GM23338 (cell line): Measurements from ENCODE around the gene SNTB2. TPM values are rescaled to one million over a fixed set of nuclear protein-coding genes. Genes with fewer than 3 reads are reported as not detected.

Source experiments
- ATAC-seq: fragments of 200-7000 bp; cut with Tn5 transposase; 3 replicates; pipeline ENCODE4 v1.9.1; 2020
- DNase-seq: peaks from one replicate; pipeline ENCODE4 v3.0.0-alpha.2; 2015; ENCODE audit warnings: low spot score
- H2AFZ ChIP-seq: fragments of 200-600 bp; sonication (generic); 2 replicates; pipeline ENCODE4 v1.8.0; 2016; ENCODE audit warnings: antibody characterized with exemption, mild to moderate bottlenecking, moderate library complexity
- H3F3A ChIP-seq: fragments of 200-600 bp; sonication (generic); replicated peaks from 2 replicates; pipeline ENCODE4 v1.8.0; 2017; ENCODE audit warnings: antibody characterized with exemption, mixed run types, low read depth
- H3K27ac ChIP-seq: fragments of 200-600 bp; sonication (generic); 2 replicates; pipeline ENCODE4 v1.6.1; 2016; ENCODE audit warnings: low read depth
- H3K27me3 ChIP-seq: fragments of 200-600 bp; sonication (generic); 2 replicates; pipeline ENCODE4 v1.8.0; 2016; ENCODE audit warnings: mild to moderate bottlenecking, mixed run types, moderate library complexity; ENCODE audit not compliant: insufficient read depth
- H3K36me3 ChIP-seq: fragments of 200-600 bp; sonication (generic); 2 replicates; pipeline ENCODE4 v1.8.0; 2016; ENCODE audit warnings: mild to moderate bottlenecking; ENCODE audit not compliant: insufficient read depth
- H3K4me1 ChIP-seq: fragments of 200-600 bp; sonication (generic); 2 replicates; pipeline ENCODE4 v1.8.0; 2016; ENCODE audit warnings: mild to moderate bottlenecking, moderate library complexity; ENCODE audit not compliant: insufficient read depth
- H3K4me2 ChIP-seq: fragments of 200-600 bp; sonication (generic); 2 replicates; pipeline ENCODE4 v1.7.1; 2017; ENCODE audit warnings: mixed run types
- H3K4me3 ChIP-seq: fragments of 200-600 bp; sonication (generic); 2 replicates; pipeline ENCODE4 v1.6.1; 2016; ENCODE audit warnings: mixed run types
- H3K79me2 ChIP-seq: fragments of 200-600 bp; sonication (generic); replicated peaks from 2 replicates; pipeline ENCODE4 v1.8.0; 2017; ENCODE audit warnings: mild to moderate bottlenecking; ENCODE audit not compliant: insufficient read depth
- H3K9me2 ChIP-seq: fragments of 200-600 bp; sonication (generic); 2 replicates; pipeline ENCODE4 v1.8.0; 2017; ENCODE audit not compliant: insufficient read depth
- H4K20me1 ChIP-seq: fragments of 200-600 bp; sonication (generic); replicated peaks from 2 replicates; pipeline ENCODE4 v1.8.0; 2017; ENCODE audit warnings: mild to moderate bottlenecking; ENCODE audit not compliant: insufficient read depth
- H3K27ac Mint-ChIP-seq: 2 replicates; pipeline ENCODE4 v1.8.0; 2020; ENCODE audit warnings: inconsistent platforms, mild to moderate bottlenecking, moderate library complexity, mixed read lengths
- H3K27me3 Mint-ChIP-seq: 3 replicates; pipeline ENCODE4 v1.8.0; 2022; ENCODE audit warnings: low read depth, mild to moderate bottlenecking, moderate library complexity, mixed read lengths, inconsistent platforms; ENCODE audit not compliant: insufficient read depth, poor library complexity
- H3K36me3 Mint-ChIP-seq: 3 replicates; pipeline ENCODE4 v1.8.0; 2021; ENCODE audit warnings: low read depth, mild to moderate bottlenecking, inconsistent platforms, moderate library complexity, mixed read lengths
- H3K4me1 Mint-ChIP-seq: 3 replicates; pipeline ENCODE4 v1.8.0; 2020; ENCODE audit warnings: mild to moderate bottlenecking, inconsistent platforms, mixed read lengths
- H3K4me3 Mint-ChIP-seq: 3 replicates; pipeline ENCODE4 v1.8.0; 2021; ENCODE audit warnings: moderate library complexity, mild to moderate bottlenecking, inconsistent platforms, mixed read lengths
- H3K9me3 Mint-ChIP-seq: 3 replicates; pipeline ENCODE4 v1.8.0; 2020; ENCODE audit warnings: moderate library complexity, mild to moderate bottlenecking, inconsistent platforms, mixed read lengths
- ETS1 ChIP-seq: IDR thresholded peaks from 2 replicates; pipeline ENCODE4 v1.6.1; 2016; ENCODE audit warnings: antibody characterized with exemption
- EZH2 ChIP-seq: fragments of 200-600 bp; sonication (generic); IDR thresholded peaks from one replicate; pipeline ENCODE4 v1.8.0; 2017; ENCODE audit warnings: antibody characterized with exemption, mild to moderate bottlenecking, low read depth; ENCODE audit not compliant: unreplicated experiment
- EZH2phosphoT487 ChIP-seq: fragments of 200-600 bp; sonication (generic); IDR thresholded peaks from one replicate; pipeline ENCODE4 v1.8.1; 2018; ENCODE audit warnings: antibody characterized with exemption; ENCODE audit not compliant: unreplicated experiment
- JUNB ChIP-seq: IDR thresholded peaks from one replicate; pipeline ENCODE4 v1.6.1; 2016; ENCODE audit warnings: antibody characterized with exemption; ENCODE audit not compliant: unreplicated experiment
- NANOG ChIP-seq: IDR thresholded peaks from 2 replicates; pipeline ENCODE4 v1.6.1; 2016; ENCODE audit warnings: antibody characterized with exemption, borderline replicate concordance
- POLR2AphosphoS5 ChIP-seq: IDR thresholded peaks from 2 replicates; pipeline ENCODE4 v1.6.1; 2016; ENCODE audit warnings: antibody characterized with exemption, low read depth
- REST ChIP-seq: IDR thresholded peaks from one replicate; pipeline ENCODE4 v1.6.1; 2018; ENCODE audit warnings: antibody characterized with exemption; ENCODE audit not compliant: unreplicated experiment
- STAT1 ChIP-seq: IDR thresholded peaks from one replicate; pipeline ENCODE4 v1.6.1; 2016; ENCODE audit warnings: antibody characterized with exemption; ENCODE audit not compliant: unreplicated experiment
- ZNF114 ChIP-seq: fragments of 250-450 bp; sonication (Bioruptor Pico); IDR thresholded peaks from 2 replicates; pipeline ENCODE4 v1.5.0; 2020; ENCODE audit warnings: mild to moderate bottlenecking, moderate library complexity
- ZNF331 ChIP-seq: fragments of 250-450 bp; sonication (Bioruptor Pico); IDR thresholded peaks from 2 replicates; pipeline ENCODE4 v1.5.0; 2020; ENCODE audit warnings: low read depth, mild to moderate bottlenecking, moderate library complexity
- polyA plus RNA-seq: library from polyadenylated mRNA; unstranded; fragments of >200 nt; fragmentation: Nextera tagmentation; extraction: Ambion mirVana; gene quantifications from 2 replicates; pipeline ENCODE4 v1.2.1, GENCODE V29; 2016
- total RNA-seq: library from RNA; depleted of rRNA; stranded (reverse); fragments of >200 nt; shearing (Covaris generic); gene quantifications from 2 replicates; pipeline ENCODE4 v1.2.3, GENCODE V29; 2014
- TF ChIP-seq, protein P1 (sequence below), 2 experiments: fragments of 200-600 bp in 1 of 2; sonication (generic) in 1 of 2; conservative IDR thresholded peaks; 2 replicates each; pipeline versions ENCODE4 v1.5.1 to v1.6.1; 2016 to 2017; ENCODE audit warnings: antibody characterized with exemption in 2 of 2, low read depth in 2 of 2, mild to moderate bottlenecking in 2 of 2, moderate library complexity in 1 of 2

The SNTB2 gene
- total and polyA plus RNA-seq, 2 experiments from 2014 or later: 4.8 to 42.7 TPM

GRCh38 chr16:69141014-69141413 is 46.0 kb upstream of the SNTB2 start:
- peaks cover 30% of the 10 kb centered on the region for H3F3A ChIP-seq
- no peaks in the 10 kb centered on the region for H3K4me1 ChIP-seq
- no peaks in the 10 kb centered on the region for H3K27me3 ChIP-seq
- H3K4me2 ChIP-seq: no peak overlapping the region
- no peak overlapping the region for H3K27ac ChIP-seq
- peaks cover 31% of the 10 kb centered on the region for H4K20me1 ChIP-seq
- H3K4me3 Mint-ChIP-seq: no peak overlapping the region
- H3K9me3 Mint-ChIP-seq: no peaks in the 10 kb centered on the region
- H3K4me1 Mint-ChIP-seq: no peaks in the 10 kb centered on the region
- H3K9me2 ChIP-seq: no peaks in the 10 kb centered on the region
- ATAC-seq: no peak
- no peak for DNase-seq
- no peaks in the 10 kb centered on the region for H3K27me3 Mint-ChIP-seq
- H3K36me3 ChIP-seq: peaks cover 92% of the 10 kb centered on the region
- peaks cover 90% of the 10 kb centered on the region for H3K36me3 Mint-ChIP-seq
- TF ChIP-seq REST: no peak
- no peak for TF ChIP-seq STAT1
- no peak for TF ChIP-seq NANOG
- no peak for TF ChIP-seq POLR2AphosphoS5
- TF ChIP-seq JUNB: no peak
- no peak for TF ChIP-seq EZH2phosphoT487
- no peak for TF ChIP-seq ETS1
- TF ChIP-seq ZNF114 (CRISPR knock-in tag): no peak
- TF ChIP-seq EZH2: no peak
- TF ChIP-seq, protein P1, sequence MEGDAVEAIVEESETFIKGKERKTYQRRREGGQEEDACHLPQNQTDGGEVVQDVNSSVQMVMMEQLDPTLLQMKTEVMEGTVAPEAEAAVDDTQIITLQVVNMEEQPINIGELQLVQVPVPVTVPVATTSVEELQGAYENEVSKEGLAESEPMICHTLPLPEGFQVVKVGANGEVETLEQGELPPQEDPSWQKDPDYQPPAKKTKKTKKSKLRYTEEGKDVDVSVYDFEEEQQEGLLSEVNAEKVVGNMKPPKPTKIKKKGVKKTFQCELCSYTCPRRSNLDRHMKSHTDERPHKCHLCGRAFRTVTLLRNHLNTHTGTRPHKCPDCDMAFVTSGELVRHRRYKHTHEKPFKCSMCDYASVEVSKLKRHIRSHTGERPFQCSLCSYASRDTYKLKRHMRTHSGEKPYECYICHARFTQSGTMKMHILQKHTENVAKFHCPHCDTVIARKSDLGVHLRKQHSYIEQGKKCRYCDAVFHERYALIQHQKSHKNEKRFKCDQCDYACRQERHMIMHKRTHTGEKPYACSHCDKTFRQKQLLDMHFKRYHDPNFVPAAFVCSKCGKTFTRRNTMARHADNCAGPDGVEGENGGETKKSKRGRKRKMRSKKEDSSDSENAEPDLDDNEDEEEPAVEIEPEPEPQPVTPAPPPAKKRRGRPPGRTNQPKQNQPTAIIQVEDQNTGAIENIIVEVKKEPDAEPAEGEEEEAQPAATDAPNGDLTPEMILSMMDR (conservative IDR thresholded peaks at IDR 0.05; ENCODE audit: low read depth in 2 of 2): no peak
- TF ChIP-seq ZNF331 (CRISPR knock-in tag): no peak
- no peak overlapping the region for H3K4me3 ChIP-seq
- peaks cover 80% of the 10 kb centered on the region for H3K79me2 ChIP-seq
- H2AFZ ChIP-seq: no peak overlapping the region
- H3K27ac Mint-ChIP-seq: no peak overlapping the region
